ENCODE measurements around the gene POLE. TPM values are rescaled to one million over a fixed set of nuclear protein-coding genes. Genes with fewer than 3 reads are reported as not detected.

POLE gene

GRCh38 chr12:132574271-132574996 lies 112.7 kb downstream of the POLE start:
- DNase-seq: no peak

More at GRCh38 chr12:132574271-132574996, 112.7 kb downstream of the POLE start:
- Histone ChIP-seq H2BK15ac (replicated peaks; ENCODE audit: low read depth) (no peak overlapping the region), H2BK120ac (ENCODE audit: low read depth, low read length) (no peak overlapping the region), H2AK5ac (ENCODE audit: low read length) (no peak overlapping the region), H3K27ac (ENCODE audit: low read depth, low read length) (no peak overlapping the region), H3K4me1 (ENCODE audit: control insufficient read depth, low read depth, low read length) (no peaks in the 10 kb centered on the region), H3K27me3 (ENCODE audit: insufficient read depth, low read length, poor library complexity) (no peaks in the 10 kb centered on the region), H3K18ac (ENCODE audit: low read length) (no peak overlapping the region), H4K8ac (ENCODE audit: low read depth, low read length) (no peak overlapping the region), H3K79me2 (ENCODE audit: control insufficient read depth, insufficient read depth, low read length) (no peaks in the 10 kb centered on the region), H3K4me3 (ENCODE audit: low read length) (no peak overlapping the region), H3K36me3 (ENCODE audit: control insufficient read depth, insufficient read depth, low read length) (peaks cover 3% of the 10 kb centered on the region), H3K23ac (ENCODE audit: low read length) (no peak overlapping the region), H3K56ac (ENCODE audit: low read length) (no peak overlapping the region), H4K5ac (ENCODE audit: low read length) (no peak overlapping the region), H3K4me2 (ENCODE audit: low read length) (no peak overlapping the region), H2BK5ac (ENCODE audit: low read length) (no peak overlapping the region), H3K79me1 (ENCODE audit: low read length) (no peaks in the 10 kb centered on the region), H3K4ac (ENCODE audit: low read depth, low read length) (no peak overlapping the region), H3K9ac (ENCODE audit: low read length) (no peak overlapping the region)
- no CpG with 5 or more reads among the region's 39 CpGs for WGBS (ENCODE audit: extremely low coverage, insufficient coverage, low lambda C conversion rate)

Small RNAs within 50 kb of the gene (small RNA-seq; reads per million reads assigned to genes)
- gene MIR6763 (ENCODE audit: insufficient read depth) (not detected), gene RNA5SP379 (ENCODE audit: insufficient read depth) (not detected)

All from mesendoderm (in vitro differentiated cells).